GM18517 (cell line): Measurements from ENCODE around the gene RILPL1.
"Not testable (repeated sequence)": the region's sequence is repeated elsewhere in the genome, so short reads cannot be mapped to it uniquely, and the experiment has no call there.

Experiments used
- ATAC-seq: cut with Tn5 transposase; IDR thresholded peaks from one replicate; pipeline ENCODE4 v1.9.1; 2021; ENCODE audit warnings: mild to moderate bottlenecking, moderate library complexity; ENCODE audit not compliant: unreplicated experiment

RILPL1 gene

DNA sequence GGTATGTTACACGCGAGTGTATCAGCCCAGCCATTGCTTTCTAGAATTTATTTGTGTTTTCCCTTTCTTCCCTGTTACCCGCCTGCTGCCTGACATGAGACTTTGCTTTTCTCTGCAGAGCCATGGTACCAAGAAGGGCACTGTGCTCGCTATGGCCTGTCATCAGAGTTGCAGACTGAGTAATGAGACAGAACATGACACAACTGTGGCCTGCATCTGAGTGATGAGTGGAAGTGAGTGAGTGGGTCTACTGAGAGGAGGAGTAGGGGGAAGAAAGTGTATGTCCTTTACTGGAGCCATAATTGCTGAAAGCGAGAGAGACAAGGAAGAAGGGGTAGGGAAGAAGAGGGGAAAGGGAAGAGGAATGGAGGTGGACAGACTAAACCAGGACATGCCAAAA, 2.9 kb downstream of the RILPL1 start:
- no peak for ATAC-seq

DNA sequence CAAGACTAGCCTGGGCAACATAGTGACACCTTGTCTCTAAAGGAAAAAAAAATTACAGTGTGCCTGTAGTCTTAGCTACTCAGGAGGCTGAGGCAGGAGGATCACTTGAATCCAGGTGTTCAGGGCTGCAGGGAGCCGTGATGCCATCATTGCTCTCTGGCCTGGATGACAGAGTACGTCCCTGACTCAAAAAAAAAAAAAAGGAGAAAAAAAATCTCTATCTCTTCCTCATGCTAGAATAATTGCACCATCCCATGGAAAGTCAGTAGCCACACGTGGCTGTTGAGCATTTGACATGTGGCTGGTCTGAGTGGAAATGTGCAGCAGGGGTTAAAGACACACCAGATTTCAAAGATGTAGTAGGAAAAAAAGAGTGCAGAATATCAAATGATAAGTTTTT, 3.8 kb downstream of the RILPL1 start:
- no peak for ATAC-seq

DNA sequence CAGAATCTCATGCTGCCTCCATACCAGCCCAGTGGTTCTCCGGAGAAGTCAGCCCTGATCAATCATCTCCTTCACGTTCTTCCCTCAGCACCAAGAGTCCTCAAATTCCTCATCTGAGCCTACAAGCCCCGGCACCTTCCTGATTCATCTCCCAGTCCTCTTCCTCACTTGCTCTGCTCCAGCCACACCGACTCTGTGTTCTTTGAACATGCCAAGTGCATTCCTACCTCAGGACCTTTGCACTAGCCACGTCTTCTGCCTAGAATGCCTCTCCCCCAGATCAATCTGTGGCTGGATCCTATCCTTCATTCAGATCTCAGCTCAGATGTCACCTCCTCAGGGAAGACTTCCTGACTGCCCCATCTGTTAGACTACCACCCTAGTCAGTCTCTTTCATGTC, 4.7 kb downstream of the RILPL1 start:
- no peak for ATAC-seq

DNA sequence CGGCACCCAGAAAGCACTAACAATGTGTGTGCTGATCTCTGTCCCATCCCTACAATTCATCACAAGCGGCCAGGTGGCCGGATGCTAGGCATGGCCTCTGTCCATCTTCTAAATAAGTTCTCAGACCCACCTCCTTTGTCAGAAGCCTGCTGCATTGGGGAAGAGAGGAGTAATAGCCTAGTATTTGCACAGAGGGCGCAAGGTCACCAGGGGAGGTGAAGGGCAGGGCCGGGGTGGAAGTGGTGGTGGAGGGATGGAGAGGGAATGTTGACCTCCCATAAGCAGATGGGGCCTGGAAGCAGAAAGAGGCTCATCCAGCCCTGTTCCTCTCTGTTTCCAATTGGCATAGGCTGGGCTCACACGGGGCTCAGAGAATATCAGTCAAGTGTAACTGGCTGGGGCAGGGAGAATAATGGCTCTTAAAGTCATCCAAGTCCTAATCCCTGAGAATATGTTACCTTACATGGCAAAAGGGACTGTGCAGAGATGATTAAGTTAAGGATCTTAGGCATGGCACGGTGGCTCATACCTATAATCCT, 6.9 kb downstream of the RILPL1 start:
- no peak for ATAC-seq

DNA sequence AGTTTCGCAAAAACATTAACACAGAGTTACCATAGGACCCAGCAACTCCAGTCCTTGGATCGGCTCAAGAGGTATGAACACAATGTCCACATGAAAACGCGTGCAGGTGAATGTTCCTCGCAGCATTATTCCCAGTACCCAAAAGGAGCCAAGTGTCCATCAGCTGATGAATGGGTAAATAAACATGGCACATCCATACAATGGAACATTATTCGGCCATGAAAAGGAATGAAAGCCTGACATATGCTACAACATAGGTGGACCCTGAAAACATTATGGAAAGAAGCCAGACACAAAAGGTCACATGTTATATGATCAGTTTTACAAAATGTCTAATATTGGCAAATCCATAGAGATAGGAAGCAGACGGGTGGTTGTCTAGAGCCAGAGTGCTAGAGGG, 9.1 kb downstream of the RILPL1 start:
- ATAC-seq = no peak

DNA sequence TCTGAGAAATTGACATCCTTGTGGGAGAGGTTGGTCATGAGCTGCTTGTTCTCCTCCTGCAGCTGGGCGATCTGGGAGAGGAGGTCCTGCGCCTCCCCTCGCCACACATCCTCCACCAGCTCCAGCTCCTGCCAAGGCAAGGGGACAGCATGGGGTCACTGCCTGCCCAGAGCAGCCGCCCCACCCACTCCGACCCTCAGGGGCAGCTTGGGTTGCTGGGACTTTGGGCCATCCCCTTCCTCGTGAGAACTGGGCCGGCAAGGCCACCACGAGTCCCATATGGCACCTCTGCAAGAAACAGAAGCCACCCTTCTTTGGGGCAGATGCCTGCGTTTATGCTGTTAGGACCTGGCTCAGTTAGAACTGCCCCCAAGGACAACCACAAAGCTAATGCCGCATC, 10.0 kb downstream of the RILPL1 start:
- ATAC-seq = no peak

DNA sequence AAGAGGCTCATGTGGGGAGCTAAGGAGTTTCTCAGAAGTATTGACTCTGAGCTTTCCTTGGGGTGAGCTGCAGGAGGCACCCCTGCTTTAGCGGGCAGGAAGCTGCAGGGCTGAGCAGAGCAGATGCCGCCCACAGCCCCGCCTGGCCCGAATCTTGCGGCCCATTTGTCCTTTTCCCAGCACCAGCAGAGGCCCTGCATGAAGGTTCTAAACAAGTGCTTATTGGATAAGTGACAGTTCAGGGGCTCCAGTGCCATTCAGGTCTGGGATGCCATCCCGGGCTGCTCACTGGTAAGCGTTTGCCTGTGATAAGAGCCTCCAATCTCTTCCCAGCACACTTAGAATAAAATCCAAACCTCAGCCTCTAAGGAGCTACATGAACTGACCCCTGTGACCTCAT, 11.4 kb downstream of the RILPL1 start:
- no peak for ATAC-seq

DNA sequence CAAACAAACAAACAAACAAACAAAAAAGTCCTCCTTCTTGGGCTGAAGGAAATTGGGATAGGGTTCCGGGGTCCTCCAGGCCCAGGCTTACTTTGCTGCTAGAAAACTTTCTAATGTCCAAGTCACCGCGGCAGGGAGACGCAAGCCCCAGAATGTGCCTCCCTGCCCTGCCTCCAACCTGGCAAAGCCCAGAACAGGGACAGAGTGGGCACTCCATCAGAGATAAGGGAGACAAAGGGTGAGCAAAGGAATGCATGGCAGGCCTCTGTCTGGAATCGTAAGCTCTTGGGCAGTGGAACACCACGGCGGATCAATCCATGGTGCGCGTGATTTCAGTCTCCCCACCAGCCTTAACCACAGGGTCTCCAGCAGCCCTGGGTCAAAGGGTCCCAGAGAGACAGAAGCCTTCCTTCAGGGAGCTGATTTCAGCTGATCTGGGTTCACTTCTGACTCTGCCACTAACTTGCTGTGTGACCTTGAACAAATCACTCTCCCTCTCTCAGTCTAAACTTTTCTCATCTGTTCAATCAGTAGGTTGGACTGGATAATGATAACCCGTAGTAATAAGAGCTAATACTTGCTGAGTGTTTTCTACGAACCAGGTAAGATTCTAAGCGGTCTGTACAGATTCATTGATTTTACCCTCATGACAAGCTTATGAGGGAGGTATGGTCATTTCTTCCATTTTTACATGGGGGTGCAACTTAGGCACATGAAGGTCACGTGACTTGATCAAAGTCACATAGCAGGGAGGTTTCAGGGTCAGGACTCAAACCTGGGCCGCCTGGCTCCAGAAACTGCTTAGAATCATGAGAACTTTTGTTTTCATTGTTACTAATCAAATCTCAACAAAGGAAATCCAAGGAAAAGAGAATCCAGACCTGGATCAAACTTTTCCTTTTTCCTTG, 12.7 kb downstream of the RILPL1 start:
- ATAC-seq = no peak

DNA sequence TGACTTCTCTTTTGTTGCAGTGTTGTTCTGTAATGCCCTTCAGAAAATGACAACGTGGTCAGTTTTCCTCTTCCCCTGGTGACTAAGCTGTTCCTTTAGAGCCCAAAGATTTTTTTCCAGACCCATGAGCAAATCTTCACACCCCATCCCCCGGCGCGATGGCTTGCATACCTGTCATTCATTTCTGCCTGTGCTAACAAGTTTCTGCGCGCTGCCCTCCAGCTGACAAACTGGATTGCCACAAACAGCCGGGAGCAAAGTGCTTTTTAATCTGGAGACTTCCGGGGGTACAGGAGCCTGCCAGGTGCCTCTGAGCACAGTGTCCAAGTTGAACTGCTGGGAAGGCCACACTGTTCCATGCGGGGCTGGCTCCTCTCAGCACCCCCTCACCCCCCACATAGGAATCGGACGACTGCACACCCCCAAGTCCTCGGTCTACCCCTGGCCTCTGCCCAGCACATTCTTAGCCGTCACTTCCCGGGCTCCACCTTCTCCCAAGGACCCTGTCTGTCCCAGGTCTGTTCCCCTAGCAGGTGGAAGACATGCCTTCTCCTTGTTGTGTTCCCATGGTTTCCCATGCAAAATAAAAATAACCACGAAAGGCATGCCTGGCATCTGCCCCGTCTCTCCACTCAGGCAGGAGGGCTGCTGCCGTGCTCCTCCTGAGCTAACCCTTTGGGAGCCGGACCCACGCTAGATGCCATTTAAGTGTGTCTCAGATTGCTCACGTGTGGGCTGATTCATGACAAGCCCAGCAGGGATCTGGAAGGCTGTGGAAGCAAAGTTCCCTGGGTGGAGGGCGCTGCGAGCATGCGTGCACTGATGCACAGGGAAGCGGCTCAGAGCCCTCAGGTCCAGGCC, 14.1 kb downstream of the RILPL1 start:
- ATAC-seq = no peak

DNA sequence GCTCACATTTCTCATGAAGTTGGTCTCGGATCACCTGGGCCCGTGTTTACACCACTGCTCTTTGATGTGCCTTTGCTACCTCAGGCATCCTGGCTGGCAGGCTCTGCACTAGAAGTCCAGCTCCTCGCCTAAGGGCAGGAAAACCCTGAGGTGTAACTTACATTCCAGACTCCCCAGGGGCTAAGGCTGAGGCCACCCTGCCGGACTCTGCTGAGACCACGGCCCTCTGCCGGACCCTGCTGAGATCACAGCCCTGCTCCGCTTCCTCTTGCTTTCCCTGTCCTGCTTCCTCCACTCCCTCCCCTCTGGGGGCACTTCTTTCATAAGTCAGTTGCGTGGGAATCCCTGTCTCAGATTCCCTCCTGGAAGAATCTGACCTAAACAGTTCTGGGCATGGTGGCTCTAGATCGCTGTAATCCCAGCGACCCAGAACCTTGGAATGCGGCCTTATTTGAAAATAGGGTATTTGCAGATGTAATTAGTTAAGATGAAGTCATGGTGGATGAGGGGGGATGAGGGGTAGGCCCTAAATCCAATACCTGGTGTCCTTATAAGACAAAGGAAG, 17.2 kb downstream of the RILPL1 start:
- no peak for ATAC-seq

DNA sequence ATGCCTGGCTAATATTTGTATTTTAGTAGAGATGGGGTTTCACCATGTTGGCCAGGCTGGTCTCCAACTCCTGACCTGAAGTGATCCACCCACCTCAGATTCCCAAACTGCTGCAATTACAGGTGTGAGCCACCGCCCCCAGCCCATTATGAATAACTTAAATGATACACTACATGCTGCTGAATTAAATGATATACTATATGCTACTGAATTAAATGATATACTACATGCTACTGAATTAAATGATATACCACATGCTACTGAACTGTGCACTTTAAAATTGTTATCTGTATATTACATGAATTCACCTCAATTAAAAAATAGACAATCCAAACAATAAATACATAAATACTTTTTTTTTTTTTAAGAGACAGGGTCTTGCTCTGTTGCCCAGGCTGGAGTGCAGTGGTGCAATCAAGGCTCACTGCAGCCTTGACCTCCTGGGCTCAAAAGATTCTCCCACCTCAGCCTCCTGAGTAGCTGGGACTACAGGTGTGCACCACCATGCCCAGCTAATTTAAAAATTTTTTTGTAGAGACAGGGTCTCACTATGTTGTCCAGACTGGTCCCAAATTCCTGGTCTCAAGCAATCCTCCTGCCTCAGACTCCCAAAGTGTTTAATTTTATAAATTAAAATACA, 18.8 kb downstream of the RILPL1 start:
- ATAC-seq = not testable (repeated sequence)

DNA sequence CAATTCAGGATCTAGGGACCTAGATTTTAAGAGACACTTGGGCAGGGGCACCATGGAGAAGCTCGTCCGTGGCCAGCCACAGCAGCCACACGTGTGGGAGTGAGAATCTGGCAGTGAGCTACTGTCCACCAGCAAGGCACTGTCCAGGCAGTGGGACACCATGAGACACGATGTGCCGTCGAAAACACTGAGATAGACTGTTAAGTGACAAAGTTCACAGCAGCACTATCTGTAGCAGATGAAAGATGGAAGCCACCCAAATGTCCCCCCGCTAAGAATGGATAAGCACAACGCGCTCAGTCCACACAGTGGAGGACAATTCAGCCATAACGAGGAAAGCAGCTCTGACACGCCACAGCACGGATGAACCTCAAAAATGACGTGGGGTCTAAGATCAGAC, 19.7 kb downstream of the RILPL1 start:
- ATAC-seq = no peak

DNA sequence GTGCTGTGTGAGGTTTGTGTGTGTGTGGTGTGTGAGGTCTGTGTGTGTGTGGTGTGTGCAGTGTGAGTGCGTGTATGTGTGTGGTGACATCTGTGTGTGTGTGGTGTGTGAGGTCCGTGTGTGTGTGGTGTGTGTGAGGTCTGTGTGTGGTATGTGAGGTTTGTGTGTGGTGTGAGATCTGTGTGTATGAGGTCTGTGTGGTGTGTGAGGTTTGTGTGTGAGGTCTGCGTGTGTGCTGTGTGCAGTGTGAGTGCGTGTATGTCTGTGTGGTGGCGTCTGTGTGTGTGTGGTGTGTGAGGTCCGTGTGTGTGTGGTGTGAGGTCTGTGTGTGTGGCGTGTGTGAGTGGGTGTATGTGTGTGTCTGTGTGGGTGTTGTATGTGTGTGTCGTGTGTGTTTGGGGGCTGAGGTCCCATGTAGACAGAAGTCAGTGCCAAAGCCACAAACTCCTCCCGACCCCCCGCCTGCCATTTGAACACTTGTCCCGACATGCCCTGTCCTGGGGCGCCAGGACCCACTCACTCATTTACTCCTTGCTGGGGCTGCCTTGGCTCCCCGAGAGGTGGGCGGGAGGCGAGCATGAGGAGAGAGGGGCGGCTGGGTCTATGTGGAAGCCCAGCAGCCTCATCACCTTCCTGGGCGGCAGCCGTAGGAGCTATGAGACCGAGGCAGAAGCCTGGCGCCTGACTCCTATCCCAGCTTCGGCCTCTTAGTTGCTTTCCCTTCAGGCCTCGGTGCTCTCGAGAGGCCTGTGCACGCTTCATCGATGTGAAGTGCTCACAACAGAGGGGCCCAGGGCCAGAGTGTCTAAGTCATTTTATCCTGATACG, 20.5 kb downstream of the RILPL1 start:
- ATAC-seq = no peak

DNA sequence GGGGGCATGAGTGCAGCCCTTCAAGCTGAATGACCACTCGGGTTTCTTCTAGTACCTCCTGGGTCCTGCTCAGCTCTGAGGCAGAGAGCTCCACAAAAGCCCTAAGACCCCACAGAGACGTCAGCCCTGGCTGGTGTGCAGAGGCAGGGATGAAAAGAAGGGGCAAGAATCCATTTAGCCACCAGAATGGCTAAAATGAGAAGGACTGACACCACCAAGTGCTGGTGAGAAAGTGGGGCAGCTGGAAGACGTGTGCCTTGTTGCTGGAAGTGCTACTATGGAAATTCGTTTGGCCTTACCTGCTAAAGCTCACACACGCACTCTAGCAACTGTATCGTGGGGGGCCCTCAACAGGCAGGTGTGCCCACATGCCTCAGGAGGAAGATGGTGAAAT, 26.7 kb downstream of the RILPL1 start:
- no peak for ATAC-seq

DNA sequence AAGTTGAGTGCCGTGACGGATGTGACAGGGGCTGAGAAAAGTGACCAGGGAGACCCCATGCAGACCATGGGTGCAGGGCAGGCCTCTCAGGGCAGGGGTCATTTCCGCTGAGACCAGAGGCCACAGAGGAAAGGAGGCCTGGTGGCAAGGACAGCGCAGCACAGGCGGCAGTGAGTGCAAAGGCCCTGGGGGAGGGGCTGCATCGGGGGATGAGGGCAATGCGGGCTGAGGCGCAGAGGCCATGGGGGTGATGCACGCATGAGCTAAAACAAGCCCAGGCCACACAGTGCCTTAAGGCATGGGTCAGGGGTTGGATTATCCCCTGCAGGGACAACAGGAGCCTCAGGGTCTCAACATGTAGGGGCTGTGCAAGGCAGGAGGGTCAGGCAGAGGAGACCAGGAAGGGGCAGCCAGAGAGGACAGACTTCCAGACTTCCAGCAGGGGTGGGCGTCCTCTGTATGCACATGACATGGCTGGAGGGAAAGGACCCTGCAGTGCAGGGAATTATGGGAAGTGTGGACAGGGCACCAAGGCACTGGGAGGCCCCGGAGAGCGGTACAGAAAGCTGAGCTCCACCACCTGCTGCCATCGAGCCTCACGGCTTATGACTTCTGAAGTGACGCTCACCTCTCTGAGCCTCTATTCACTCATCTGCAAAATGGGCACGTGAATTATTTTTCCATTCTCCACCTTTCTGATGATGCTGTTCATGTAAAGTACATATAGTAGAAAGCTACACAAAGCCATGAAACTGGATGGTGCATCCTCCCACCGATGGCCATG, 27.3 kb downstream of the RILPL1 start:
- ATAC-seq = no peak

DNA sequence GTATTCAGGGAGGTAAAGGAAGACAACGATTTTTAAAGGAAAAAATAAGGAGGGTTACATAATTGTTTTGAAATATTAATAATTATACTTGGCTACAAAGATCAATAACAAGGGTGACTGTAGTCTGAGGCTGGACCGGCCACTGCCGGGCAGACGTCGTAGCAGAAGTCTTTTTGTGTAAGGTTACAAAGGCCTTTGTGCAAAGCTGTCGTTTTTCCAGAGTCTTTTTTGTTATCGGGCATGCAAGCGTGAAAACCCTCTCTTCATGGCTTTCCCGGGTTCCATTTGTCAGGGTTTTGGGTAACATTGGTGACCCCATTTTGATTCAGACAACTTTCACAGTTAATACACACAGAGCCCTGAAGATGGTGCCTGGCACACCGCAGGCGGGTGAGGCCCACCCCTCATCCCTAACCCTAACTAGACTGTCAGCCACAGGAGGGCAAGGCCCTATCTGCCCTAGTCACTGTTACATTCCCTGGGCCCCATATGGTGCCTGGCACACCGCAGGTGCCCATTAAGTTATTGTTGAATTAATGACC, 31.3 kb downstream of the RILPL1 start:
- ATAC-seq = no peak

DNA sequence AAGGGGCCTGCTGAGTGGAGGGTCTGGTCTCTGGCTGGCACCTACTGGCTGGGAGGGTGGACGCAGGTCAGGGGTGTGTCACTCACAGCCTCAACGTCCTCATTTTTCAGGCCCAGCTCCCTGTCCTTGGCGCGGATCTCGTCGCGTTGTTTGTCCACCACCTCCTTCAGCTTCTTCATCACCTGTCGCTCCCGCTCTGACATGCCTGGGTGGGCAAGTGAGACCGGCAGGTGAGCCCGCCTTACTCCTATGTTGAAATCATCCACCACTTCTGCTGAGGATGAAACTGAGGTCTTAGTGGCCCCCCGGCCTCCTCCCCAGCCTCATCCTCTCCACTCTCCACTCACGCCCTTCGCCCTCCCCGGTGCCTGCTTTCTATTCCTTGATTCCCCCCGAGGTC, 34.2 kb downstream of the RILPL1 start:
- no peak for ATAC-seq

DNA sequence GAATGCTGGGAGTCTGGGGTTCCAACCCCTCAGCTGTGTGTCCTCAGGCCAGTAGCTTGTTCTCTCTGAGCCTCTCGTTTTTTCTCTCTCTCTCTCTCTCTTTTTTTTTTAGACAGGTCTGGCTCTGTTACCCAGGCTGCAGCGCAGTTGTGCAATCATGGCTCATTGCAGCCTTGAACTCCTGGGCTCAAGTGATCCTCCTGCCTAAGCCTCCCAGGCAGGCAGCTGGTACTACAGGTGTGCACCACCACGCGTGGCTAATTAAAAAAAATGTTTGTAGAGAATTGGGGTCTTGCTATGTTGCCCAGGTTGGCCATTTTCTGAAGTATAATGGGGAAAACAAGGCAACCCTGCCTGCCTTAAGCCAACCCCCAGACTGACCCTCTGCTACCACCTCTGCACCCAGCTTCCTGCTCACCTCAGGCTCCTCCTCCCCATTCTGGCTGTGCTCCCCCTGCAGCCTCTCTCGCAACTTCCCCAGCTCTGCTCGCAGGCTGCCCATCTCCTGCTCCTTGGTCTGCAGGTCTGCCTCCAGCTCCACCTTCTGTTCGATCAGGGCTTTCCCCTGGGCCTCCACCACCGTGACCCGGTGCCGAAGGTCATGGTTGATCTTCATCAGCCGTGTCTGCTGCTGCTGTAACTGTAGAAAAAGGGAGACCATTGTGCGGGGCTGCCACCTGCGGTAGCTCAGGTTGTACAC, 35.2 kb downstream of the RILPL1 start:
- ATAC-seq = no peak
